Fibroblast of mammary gland (primary cell): ENCODE results near the gene INPP4B.

Experiments
- DNase-seq: peaks from one replicate; pipeline ENCODE4 v3.0.0-alpha.2; 2010; ENCODE audit warnings: low read depth
- H3K4me3 ChIP-seq: 2 replicates; pipeline ENCODE4 v1.5.1; 2011; ENCODE audit warnings: low read depth, mild to moderate bottlenecking, low read length, moderate library complexity; ENCODE audit not compliant: control insufficient read depth
- CTCF ChIP-seq: conservative IDR thresholded peaks from 2 replicates; pipeline ENCODE4 v1.5.1; 2011; ENCODE audit warnings: low read depth, low read length, inconsistent platforms; ENCODE audit not compliant: control insufficient read depth, insufficient read depth

Gene INPP4B

GRCh38 chr4:142530728-142531127 lies 315.4 kb downstream of the INPP4B start:
- TF ChIP-seq CTCF = no peak
- DNase-seq = no peak
- no peak overlapping the region for H3K4me3 ChIP-seq

GRCh38 chr4:142528433-142528832 lies 317.7 kb downstream of the INPP4B start:
- DNase-seq = peak; percentile 16
- no peak for TF ChIP-seq CTCF

GRCh38 chr4:142523111-142523510 lies 323.0 kb downstream of the INPP4B start:
- H3K4me3 ChIP-seq = no peak overlapping the region
- TF ChIP-seq CTCF = no peak
- no peak for DNase-seq

More at GRCh38 chr4:142528433-142528832, 317.7 kb downstream of the INPP4B start:
- H3K4me3 ChIP-seq = no peak overlapping the region

GRCh38 chr4:142519342-142519741 lies 326.8 kb downstream of the INPP4B start:
- no peak overlapping the region for H3K4me3 ChIP-seq
- TF ChIP-seq CTCF = no peak
- DNase-seq = no peak

GRCh38 chr4:142516686-142517526 lies 329.2 kb downstream of the INPP4B start:
- H3K4me3 ChIP-seq = no peak overlapping the region
- peak; percentile 32 for DNase-seq
- TF ChIP-seq CTCF = no peak

GRCh38 chr4:142512161-142512560 lies 333.9 kb downstream of the INPP4B start:
- H3K4me3 ChIP-seq = no peak overlapping the region
- peak; percentile 65 for DNase-seq
- TF ChIP-seq CTCF = no peak
